Suppressor macrophage (primary cell): ENCODE results near the gene KCNAB2.
A peak's percentile ranks its signal among the peaks of the same experiment; 100 is the strongest.

Experiments
- DNase-seq, 4 experiments: peaks; one replicate each; pipeline ENCODE4 v3.0.0-alpha.2; 2020 to 2022

Gene KCNAB2

DNA sequence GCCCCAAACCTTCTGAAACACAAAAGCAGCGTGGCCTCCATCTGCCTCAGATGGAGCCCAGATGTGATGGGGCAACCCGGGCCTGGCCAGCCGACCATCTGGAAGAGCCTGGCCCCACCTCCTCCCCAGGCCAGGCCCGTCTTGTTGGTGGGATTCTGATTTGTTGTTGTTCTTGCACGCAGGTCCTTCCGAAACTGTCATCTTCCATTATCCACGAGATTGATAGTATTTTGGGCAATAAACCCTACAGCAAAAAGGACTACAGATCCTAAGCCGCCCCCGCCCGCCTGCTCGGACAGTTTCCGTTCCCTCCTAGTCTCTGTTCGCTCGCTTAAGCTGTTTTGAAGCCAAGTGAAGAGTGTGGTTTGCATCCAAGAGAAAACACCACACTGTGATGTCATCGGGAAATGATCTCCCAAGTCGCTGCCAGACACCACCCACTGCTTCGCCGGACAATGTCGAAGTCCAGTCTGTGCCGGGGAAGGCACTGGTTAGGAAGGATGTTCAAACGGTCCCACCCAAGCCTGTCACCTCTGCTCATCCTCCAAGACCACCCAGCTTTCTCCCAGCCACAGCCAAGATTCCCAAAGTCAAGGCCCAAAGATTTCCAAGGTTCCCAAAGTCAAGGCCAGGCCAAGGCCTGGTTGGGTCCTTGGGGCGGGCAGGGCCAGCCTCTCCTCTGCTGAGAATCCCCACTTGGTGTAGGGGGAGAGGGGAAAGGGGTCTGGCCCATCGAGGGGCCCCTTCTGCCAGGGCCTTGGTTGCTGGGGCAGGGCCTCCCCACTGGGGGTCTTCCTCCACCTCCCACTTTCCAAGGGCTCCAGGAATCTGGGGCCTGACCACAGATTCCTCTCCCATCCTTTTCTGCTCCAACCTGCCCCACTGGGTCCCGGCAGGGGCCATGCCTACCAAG, 52.9 kb downstream of the KCNAB2 start:
- DNase-seq: no peak

GRCh38 chr1:6099297-6099696, 53.6 kb downstream of the KCNAB2 start:
- DNase-seq: no peak

DNA sequence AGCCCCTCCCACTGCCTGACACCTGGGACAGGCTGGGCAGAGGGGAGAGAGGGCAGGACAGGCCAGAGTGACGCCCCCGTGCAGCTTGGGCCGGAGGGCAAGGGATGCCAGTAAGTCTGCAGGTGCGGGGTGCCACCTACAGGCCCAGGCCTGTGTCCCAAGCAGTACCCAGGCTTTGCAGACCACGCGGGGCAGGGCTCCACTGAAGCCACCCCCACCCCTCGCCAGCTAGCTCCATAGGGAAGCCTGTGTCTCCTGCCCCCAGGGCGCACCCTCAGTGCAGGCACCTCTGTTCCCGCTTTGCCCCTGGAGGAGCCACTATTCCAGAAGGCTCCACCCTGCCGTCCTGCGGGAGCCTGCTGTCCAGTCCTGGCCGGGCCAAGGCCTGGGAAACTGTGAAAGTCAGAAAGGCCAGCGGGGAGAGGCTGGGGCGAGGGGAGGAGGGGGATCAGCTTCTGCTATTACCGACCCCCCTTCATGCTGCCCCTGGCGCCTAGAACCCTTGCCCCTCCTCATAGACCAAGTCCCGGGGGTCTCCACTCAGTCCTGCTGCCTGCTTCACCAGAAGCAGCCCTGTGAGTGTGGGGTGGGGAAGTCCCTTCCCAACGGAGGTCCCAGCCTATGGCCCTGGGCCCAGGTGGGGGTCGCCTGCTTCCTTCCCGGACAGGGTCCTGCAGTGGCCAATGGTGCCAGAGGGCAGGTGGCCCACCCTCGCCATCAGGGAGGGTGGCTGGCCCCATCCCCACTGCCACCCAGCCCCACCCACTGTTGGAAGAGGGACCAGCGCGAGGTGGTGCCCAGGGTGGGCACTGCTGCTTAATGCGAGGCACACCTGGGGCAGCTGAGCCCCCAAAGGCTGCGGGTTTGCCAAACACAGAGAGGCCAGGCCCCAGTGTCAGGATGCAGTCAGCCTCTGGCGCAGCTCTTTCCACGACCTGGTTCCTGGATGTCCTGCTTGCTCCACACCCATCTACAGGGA, 54.4 kb downstream of the KCNAB2 start:
- peak in 1 of 4 experiments; percentile 39 for DNase-seq

DNA sequence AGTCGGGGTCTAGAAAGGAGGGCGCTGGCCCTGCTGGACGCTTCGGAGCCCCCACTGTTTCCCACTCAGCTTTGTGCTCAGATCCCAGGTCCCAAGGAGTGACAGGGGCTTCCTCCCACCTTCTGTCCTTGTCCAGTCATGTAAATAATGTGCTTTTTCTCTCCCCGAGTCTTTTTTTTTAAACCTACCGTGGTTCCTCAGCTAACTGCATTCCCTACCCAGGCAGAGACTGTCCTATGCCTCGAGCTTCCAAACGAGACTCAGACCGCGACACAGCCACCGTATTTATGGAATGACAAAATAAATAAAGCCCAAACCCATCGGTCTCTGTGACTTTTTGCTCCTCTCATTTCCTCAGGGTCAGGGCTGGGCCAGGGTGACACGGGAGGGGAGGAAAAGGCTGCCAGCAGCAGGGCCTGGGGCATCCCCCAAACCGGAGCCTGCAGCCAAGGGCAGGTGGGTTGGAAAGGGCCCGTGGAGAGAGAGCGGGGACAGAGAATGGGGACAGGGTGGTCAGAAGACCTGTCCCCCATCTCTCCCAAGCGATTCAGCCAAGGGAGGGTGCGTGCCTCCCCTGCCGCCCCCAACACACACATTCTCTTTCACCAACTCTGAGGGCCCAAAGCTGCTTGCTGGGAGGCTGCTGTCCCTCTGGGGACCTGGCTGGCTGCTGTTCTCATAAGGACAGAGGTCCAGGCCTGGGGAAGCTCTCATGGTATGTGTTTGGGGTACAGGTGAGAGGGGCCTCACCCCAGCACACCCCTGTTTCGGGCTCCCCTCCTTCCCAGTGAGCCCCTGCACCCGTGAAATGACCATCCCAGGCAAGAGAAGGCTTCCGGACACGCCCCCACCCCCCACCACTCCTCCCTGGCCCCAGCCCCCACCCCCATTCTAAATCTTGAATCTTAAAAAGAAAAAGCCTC, 55.4 kb downstream of the KCNAB2 start:
- DNase-seq: peak in 2 of 4 experiments; percentile 25 to 26

GRCh38 chr1:6101826-6102531, 56.3 kb downstream of the KCNAB2 start:
- peak in 3 of 4 experiments; percentile 26 to 40 (median 30) for DNase-seq

- DNase-seq: no peak
These were observed 56.8 kb downstream of the KCNAB2 start for GRCh38 chr1:6102532-6102845.

DNA sequence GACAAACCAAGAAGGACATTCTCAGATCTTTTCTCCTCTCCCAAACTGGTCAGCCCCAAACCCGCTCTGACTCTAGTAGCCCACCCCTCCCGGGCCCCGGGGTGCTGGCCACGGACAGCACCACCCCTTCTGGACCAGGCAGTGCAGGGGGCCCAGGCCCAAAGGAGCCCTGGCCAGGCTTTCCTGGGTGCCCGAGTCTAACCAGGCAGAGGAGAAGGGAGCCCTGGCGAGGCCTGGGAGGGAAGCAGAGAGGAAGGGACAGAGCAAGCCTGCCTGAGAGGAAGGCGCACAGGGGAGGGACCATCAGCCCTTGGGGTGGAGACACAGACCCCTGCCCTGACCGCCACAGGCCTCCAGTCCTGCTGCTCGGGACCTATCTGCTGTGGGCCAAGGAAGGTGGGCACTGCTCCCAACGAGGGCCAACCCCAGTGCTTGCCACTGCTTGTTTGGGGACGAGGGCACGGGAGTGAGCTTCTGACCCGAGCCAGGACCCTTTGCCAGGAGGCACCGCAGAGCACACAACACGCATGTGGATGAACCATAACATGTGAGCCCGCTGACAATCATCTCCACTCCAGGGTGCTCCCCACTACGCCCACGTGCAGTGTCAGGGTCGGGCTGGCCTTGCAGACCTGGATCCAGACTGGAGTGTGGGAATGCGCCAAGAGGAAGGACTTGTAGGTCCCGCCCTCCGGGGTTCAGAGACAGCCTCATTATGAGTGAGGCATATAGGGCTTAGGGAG, 57.6 kb downstream of the KCNAB2 start:
- DNase-seq: no peak

DNA sequence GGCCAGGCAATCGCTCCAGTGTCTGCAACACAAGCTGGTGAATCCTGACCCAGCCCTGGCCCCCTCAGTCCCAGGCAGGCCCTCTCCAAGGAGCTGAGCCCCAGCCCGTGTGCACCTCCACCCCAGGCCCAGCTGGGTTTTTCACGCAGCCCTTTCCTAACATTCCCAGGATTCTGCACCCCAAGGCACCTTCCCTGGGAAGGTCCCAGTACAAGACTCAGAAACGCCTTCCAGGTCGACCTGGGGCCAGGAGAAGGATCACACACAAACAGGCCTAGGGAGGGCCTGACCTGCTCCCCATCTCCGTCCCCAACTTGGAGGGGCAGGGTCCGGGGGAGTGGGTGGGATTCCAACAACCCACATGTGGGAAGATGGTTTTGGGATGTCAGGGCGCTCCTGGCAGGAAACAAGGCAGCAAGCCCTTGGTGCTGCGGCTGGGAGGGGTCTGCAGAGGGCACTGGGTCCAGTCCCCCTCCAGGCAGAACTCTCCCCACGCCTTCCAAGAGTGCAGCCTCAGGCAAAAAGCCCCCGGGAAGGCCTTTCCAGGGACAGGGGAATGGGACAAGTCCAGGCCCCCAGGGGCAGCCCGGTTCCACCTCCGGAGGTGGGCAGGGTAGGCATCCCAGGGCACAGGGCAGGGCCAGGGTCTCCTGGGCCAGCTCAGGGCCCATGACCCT, 58.3 kb downstream of the KCNAB2 start:
- no peak for DNase-seq

DNA sequence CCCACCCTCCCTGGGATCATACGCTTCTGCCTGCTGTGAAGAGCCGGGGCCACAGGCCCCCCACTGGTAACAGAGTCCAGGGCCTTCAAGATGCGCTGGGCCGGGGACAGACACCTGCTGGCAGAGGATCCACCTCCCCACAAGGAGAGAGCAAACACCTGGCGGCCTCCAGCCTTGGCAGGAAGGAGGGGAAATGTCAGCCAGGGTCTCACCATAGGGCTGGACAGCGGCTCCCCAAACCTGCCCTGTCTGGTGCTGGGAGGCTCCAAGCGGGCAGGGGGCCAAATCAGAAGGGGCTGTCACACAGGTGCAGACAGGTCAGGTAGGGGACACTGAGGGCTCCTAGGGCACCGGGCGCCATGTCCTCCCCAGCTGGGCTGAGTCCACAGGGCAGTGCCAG, 58.9 kb downstream of the KCNAB2 start:
- no peak for DNase-seq

DNA sequence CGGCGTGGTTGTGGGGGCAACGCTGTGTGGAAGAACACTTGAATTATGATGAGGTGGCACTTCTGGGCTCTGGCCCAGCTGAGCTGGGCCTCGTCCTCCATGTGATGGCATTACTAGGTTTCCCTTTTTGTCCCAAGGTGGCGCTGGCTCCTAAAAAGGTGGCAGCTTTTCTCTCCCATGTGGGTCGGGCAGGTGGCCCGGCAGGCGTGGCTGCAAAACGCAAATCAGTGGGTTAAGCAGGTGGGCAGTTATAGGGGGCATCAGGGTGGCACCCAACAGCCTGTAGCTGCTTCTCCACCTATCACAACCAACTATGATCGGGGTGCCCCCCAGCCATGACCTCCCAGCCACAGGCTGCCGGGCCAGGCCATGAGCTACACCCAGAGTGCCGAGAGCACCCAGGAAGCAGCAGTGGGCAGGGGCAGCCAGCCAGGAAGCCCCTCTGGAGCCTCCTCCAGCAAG, 59.6 kb downstream of the KCNAB2 start:
- DNase-seq: no peak

DNA sequence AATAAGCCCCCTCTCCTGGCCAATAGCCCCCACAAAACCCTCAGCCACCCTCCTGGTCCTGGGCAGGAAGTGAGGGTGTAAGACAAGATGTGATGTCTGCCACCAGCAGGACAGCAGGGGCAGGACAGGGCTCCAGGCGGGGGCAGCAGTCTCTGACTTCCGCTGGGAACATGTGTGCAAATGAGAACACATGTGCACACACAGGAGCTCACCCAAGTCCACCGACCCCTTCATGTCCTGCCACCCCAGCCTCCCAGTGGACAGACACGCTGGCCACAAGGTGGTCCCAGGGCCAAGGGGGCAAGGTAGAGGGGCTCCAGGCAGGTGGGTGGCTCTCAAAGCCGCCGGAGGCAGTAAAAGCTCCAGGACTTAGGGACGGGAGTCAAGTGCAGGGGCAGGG, 60.1 kb downstream of the KCNAB2 start:
- no peak for DNase-seq

DNA sequence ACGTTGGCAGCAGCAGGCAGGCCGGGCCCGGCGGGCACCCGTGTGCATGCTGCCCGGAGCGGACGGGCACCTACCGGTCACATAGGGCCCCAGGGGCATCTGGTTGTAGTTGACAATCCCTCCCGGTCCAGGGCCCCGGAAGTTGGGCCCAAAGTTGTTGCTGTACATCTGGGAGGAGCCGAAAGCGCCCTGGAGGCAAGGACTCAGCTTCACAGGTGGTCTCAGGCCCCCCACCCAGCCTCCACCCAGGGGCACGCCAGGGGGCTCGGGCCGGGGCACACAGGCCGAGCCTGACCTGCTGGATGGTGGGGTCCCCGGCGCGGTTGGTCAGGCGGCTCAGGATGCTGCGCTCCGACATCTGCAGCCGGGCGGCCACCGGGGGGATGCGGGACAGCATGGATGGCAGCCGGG, 60.6 kb downstream of the KCNAB2 start:
- DNase-seq: no peak

DNA sequence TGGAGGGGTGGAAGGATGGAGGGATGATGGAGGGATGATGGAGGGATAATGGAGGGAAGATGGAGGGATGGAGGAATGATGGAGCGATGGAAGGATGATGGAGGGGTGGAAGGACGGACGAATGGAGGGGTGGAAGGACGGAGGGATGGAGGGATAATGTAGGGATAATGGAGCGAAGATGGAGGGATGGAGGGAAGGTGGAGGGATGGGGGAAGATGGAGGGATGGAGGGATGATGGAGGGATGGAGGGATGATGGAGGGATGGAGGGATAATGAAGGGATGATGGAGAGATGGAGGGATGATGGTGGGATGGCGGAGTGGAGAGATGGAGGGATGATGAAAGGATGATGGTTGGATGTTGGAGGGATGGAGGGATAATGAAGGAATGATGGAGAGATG, 61.3 kb downstream of the KCNAB2 start:
- DNase-seq: no peak

GRCh38 chr1:6107409-6108356, 62.0 kb downstream of the KCNAB2 start:
- no peak for DNase-seq

DNA sequence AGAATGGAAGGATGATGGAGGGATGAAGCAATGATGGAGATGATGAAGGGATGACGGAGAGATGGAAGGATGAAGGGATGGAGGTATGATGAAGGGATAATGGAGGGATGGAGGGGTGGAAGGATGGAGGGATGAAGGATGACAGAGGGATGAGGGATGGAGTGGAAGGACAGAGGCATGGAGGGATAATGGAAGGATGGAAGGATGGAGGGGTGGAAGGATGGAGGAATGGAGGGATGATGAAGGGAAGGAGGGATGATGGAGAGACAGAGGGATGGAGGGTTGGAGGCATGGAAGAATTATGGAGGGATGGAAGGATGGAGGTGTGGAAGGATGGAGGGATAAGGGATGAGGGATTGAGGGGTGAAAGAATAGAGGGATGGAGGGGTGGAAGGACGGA, 62.8 kb downstream of the KCNAB2 start:
- DNase-seq: no peak

DNA sequence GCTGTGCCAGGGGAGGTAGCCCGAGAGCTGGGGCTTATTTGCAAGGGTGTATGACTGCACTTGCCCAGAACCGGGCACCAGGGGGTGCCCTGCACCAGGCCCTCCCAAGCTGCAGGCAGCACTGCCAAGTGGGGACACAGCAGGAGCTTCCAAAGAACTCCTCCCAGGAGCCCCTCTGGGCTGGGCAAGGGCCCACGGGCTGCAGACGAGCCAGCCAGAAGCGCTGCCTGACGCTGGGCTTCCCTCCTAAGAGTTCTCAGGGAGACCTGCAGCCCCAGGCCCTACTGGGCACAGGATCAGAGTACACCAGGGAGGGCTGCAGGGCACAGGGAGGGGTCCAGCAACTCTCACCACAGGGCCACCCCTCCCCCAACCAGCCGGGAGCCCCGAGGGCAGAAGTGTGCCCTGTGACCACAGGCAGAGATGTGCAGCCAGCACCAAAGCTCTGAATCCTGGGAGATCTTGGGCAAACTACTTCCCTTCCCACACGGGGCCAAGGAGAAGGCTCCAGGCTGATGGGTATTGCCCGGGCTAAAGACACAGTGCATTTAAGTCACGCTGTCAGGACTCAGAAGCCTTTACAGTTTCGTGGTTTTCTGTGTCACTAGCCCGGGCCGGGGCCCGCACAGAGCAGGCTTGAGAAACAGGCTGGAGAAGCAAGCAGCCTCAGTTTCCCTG, 63.4 kb downstream of the KCNAB2 start:
- DNase-seq: peak; percentile 71 to 87 (median 76)

DNA sequence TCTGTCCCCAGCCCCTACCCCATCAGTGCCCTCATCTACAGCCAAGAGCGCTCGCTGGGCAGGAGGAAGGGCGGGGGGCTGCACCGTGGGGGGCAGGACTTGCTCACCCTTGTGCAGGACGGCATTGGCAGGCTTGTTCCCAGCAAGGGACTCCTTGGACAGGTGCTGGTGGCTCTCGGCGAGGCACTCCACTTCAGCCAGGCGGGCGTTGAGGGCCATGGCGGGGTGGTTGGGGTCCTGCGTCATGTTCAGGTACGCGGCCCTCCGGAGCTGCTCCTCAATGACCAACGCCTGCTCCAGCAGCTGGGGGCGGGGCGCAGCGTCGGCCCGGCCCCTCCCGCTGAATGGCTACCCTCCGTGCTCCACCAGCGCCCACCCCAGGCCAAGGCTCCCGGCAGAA, 64.0 kb downstream of the KCNAB2 start:
- no peak for DNase-seq

DNA sequence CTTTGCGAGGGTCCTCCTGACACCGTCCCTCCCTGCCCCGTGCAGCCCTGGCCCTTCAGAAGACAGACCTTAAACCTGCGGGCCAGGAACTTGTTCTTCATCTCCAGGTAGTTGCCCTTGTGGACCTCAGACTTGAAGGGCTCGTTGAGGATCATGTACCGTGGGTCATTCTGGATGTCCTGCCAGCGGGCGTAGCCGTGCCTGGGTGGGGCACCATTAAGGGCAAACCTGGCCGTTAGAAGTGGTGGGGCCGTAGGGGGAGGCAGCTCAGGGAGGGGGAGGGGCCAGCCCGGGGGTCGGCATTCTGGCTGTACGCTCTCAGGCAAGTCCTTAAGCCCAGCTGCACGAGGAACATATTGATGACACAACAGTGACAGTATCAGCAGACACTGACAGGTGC, 64.6 kb downstream of the KCNAB2 start:
- DNase-seq: no peak
